ENCODE measurements around the gene ITPRIP. TPM values are rescaled to one million over a fixed set of nuclear protein-coding genes. Genes with fewer than 3 reads are reported as not detected.

ITPRIP gene
- total and polyA plus RNA-seq, 11 donors = 18.4 to 90.2 (median 27.7) TPM

GRCh38 chr10:104288355-104288754 lies 49.9 kb downstream of the ITPRIP start:
- Histone ChIP-seq H3K9me3 (no peaks in the 10 kb centered on the region), H3K27ac (no peak overlapping the region), H3K27me3 (no peaks in the 10 kb centered on the region), H3K4me3 (no peak overlapping the region), H3K36me3 (no peaks in the 10 kb centered on the region), H3K4me1 (peaks cover 0 to 23% (median 5%) of the 10 kb centered on the region in 12 donors)
- WGBS, 4 donors = 65 to 75% (median 66%) methylated on average over 1 of the region's 1 CpG
- no peak for ATAC-seq
- intact Hi-C loops (cut with DNase I) = no loop called here
- DNase-seq = no peak
- TF ChIP-seq POLR2A (IDR thresholded peaks at IDR 0.05) (no peak), CTCF (IDR thresholded peaks at IDR 0.05) (no peak)

GRCh38 chr10:104286939-104287338 lies 51.3 kb downstream of the ITPRIP start:
- WGBS, 4 donors = 73 to 89% (median 83%) methylated on average over 2 of the region's 2 CpGs
- TF ChIP-seq CTCF (IDR thresholded peaks at IDR 0.05) (no peak), POLR2A (IDR thresholded peaks at IDR 0.05) (no peak)
- intact Hi-C loops (cut with DNase I) = no loop called here

GRCh38 chr10:104284846-104285245 lies 53.4 kb downstream of the ITPRIP start:
- no peaks in the 10 kb centered on the region for H3K9me3 ChIP-seq
- H3K36me3 ChIP-seq = no peaks in the 10 kb centered on the region
- intact Hi-C loops (cut with DNase I) = no loop called here
- 87 to 92% (median 88%) methylated on average over 7 of the region's 7 CpGs for WGBS, 4 donors
- TF ChIP-seq POLR2A (IDR thresholded peaks at IDR 0.05) (no peak), CTCF (IDR thresholded peaks at IDR 0.05) (no peak)
- no peaks in the 10 kb centered on the region for H3K4me1 ChIP-seq
- no peaks in the 10 kb centered on the region for H3K27me3 ChIP-seq
- H3K4me3 ChIP-seq = no peak overlapping the region
- no peak overlapping the region for H3K27ac ChIP-seq
- ATAC-seq (no peak), DNase-seq (no peak)

More at GRCh38 chr10:104286939-104287338, 51.3 kb downstream of the ITPRIP start:
- H3K9me3 ChIP-seq = no peaks in the 10 kb centered on the region
- ATAC-seq = no peak
- no peak overlapping the region for H3K4me3 ChIP-seq
- no peak for DNase-seq
- peaks cover 0 to 11% (median 3%) of the 10 kb centered on the region in 12 donors for H3K4me1 ChIP-seq
- no peaks in the 10 kb centered on the region for H3K27me3 ChIP-seq
- no peaks in the 10 kb centered on the region for H3K36me3 ChIP-seq
- H3K27ac ChIP-seq = no peak overlapping the region

- TF ChIP-seq CTCF (IDR thresholded peaks at IDR 0.05) = no peak
Observed at GRCh38 chr10:104281694-104282093, 56.6 kb downstream of the ITPRIP start.

More at GRCh38 chr10:104281694-104282093, 56.6 kb downstream of the ITPRIP start:
- DNase-seq (no peak), ATAC-seq (no peak)
- H3K36me3 ChIP-seq = no peaks in the 10 kb centered on the region
- 62 to 72% (median 67%) methylated on average over 3 of the region's 3 CpGs for WGBS, 4 donors
- intact Hi-C loops (cut with DNase I) = no loop called here
- no peaks in the 10 kb centered on the region for H3K4me1 ChIP-seq
- no peak overlapping the region for H3K27ac ChIP-seq
- H3K9me3 ChIP-seq = no peaks in the 10 kb centered on the region
- H3K27me3 ChIP-seq = peaks cover 0 to 6% (median 0%) of the 10 kb centered on the region in 9 donors
- no peak overlapping the region for H3K4me3 ChIP-seq
